HuH-7.5 (cell line): ENCODE measurements around the gene NMU.
"Not testable (repeated sequence)": the region's sequence is repeated elsewhere in the genome, so short reads cannot be mapped to it uniquely, and the experiment has no call there.

ENCODE experiments used
- DNase-seq: peaks from one replicate; pipeline ENCODE4 v3.0.0; 2011; ENCODE audit warnings: low spot score

Gene NMU

DNA sequence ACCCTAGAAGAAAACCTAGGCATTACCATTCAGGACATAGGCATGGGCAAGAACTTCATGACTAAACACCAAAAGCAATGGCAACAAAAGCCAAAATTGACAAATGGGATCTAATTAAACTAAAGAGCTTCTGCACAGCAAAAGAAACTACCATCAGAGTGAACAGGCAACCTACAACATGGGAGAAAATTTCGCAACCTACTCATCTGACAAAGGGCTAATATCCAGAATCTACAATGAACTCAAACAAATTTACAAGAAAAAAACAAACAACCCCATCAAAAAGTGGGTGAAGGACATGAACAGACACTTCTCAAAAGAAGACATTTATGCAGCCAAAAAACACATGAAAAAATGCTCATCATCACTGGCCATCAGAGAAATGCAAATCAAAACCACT, 12.0 kb downstream of the NMU start:
- DNase-seq: not testable (repeated sequence)

DNA sequence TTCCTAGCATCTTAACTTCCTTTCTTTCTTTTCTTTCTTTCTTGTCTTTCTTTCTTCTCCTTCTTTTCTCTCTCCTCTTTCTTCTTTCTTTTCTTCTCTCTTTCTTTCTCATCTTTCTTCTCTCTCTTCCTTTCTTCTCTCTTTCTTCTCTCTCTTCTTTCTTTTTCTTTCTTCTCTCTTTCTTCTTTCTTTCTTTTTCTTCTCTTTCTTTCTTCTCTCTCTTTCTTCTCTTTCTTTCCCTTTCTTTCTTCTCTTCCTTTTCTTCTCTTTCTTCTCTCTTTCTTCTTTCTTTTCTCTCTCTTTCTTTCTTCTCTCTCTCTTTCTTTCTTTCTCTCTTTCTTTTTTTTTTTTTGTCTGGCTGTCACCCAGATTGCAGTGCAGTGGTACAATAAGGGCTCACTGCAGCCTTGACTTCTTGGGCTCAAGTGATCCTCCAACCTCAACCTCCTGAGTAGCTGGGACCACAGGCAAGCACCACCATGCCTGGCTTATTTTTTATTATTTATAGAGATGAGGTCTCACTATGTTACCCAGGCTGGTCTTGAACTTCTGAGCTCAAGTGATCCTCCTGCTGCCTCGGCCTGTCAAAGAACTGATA, 17.5 kb downstream of the NMU start:
- no peak for DNase-seq

DNA sequence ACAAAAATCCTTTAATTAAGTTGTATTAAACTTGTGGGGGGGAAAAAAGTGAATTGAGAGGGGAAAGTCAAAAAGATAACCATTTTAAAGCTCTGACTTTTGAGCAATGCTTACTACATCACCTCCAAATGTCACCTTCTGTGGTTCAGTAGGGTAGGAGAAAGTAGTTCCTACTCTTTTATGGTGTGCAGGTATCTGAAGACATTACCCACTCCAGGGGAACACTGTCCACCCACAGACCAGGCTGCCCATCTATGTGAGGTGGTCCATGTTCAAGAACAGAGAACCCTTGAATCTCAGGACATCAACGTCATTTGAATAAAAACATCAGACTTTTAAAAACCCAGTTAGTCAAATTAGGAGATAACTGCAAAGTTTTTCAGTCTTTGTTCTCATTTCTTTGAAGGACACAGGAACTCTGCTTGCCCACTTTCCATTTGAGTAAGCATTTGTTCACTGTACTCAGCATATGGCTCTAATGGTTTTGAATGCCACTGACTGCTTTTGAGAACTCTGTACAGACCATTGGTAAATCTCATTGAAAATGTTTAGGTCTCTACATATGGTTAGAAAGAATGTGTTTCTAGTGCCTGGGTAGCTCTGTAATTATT, 18.4 kb downstream of the NMU start:
- DNase-seq: no peak

- DNase-seq: no peak
These were observed 21.1 kb downstream of the NMU start for GRCh38 chr4:55615008-55615407.

- no peak for DNase-seq
These were observed 22.5 kb downstream of the NMU start for GRCh38 chr4:55613621-55614020.

- no peak for DNase-seq
These were observed 23.8 kb downstream of the NMU start for GRCh38 chr4:55612341-55612740.

DNA sequence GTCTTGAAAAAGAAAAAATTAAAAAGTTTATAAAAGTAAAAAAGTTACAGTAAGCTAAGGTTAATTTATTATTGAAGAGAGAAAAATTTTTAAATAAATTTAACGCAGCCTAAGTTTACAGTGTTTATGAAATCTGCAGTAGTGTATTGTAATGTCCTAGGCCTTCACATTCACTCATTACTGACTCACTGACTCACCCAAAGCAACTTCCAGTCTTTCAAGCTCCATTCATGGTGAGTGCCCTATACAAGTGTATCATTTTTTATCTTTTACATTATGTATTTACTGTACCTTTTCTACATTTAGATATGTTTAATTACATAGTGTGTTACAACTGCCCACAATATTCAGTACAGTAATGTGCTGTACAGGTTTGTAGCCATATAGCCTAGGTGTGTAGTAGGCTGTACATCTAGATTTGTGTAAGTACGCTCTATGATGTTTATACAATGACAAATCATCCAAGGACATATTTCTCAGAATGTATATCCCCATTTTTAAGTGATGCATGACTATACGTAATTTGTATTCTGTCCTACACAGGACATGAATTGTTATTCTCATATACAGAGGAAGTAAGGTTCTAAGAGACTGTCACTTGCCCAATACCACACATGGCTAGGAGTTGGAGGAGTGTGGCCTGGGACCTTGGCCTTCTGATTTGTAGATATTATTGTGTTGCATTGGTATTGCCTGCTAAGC, 24.6 kb downstream of the NMU start:
- DNase-seq: no peak

DNA sequence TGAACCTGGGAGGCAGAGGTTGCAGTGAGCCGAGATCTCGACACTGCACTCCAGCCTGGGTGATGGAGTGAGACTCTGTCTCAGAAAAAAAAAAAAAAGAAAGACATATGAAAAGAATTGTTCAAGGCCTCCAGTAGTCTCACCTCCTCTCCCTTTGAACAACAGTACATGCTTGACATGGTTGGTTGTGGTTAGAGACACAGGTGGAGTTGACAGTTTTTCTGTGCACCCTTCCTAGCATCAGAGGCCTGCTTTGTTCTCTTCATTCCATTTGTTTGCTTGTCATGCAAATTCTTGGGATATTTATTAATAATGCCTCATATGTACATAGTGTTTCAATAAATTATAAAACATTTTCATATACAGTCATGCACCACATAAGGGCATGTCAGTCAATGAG, 25.7 kb downstream of the NMU start:
- no peak for DNase-seq

- DNase-seq: no peak
These were observed 26.7 kb downstream of the NMU start for GRCh38 chr4:55609393-55609866.

- DNase-seq: no peak
These were observed 27.5 kb downstream of the NMU start for GRCh38 chr4:55608591-55608990.

- DNase-seq: no peak
These were observed 31.1 kb downstream of the NMU start for GRCh38 chr4:55604996-55605395.

DNA sequence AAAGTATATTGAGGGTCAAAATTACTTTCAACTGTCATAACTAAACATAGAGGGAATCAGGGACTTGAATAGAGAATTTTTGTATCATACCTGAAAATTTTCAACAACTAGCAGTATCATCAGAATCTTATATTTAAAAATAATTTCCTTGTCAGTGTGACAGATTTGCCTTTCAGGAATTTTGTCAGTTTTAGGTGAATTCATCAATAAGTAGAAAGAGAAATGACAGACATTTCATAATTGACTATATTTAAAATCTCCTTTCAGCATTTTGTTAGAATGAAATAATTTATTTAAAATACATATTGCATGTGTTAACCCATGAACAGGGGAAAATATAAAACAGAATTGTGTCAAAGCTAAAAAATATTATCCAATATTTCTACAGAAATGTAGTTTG, 35.5 kb downstream of the NMU start:
- no peak for DNase-seq

GRCh38 chr4:55598641-55599040, 37.5 kb downstream of the NMU start:
- DNase-seq: no peak

DNA sequence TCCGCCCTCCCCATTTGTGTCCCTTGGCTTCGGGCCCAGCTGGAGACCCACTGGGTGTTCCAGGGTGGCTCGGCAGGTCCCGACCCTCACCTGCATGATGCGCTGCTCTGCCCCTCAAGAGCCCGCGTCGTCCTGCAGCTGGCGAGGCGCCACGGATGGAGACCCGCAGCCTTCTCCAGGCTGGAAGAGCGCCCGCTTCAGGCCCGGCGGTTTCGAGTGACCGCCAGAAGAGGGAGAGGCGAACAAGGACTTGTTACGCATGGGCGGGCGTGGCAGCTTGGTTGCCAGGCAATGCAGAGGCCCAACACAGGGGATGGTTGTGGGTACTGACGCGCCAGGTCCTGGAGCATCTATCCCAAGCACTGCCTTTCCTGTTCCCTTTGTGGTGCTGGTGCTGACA, 44.1 kb downstream of the NMU start, which contains the start of gene PDCL2:
PDCL2 (minus strand) TSS at position 232 of the 400 bp plus-strand sequence; CDS start at position 96, 136 bp downstream.
- no peak for DNase-seq

GRCh38 chr4:55588160-55588559, 47.9 kb downstream of the NMU start:
- no peak for DNase-seq

- DNase-seq: not testable (repeated sequence)
These were observed 53.3 kb downstream of the NMU start for GRCh38 chr4:55582773-55583172.

- no peak for DNase-seq
These were observed 57.6 kb downstream of the NMU start for GRCh38 chr4:55578341-55579010.

GRCh38 chr4:55575513-55575912, 60.6 kb downstream of the NMU start:
- no peak for DNase-seq

DNA sequence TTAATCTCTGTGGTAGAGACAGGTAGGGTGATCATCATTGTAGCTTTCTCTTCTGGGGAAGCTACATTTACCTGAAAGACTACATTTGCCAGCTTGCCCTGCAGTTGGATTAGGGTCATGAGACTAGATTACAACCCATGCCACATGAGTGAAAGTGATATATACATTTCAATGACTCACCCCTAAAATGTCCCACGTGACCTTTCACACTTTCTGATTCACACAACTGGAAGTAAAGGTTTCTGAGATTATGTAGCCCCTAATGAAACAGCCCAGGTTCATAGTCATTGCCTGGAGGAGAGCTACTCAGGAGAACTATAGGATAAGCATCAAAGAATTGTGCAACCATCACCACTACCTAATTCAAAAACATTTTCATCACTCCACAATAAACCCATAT, 61.8 kb downstream of the NMU start:
- DNase-seq: no peak

GRCh38 chr4:55571806-55572205, 64.3 kb downstream of the NMU start:
- DNase-seq: no peak

DNA sequence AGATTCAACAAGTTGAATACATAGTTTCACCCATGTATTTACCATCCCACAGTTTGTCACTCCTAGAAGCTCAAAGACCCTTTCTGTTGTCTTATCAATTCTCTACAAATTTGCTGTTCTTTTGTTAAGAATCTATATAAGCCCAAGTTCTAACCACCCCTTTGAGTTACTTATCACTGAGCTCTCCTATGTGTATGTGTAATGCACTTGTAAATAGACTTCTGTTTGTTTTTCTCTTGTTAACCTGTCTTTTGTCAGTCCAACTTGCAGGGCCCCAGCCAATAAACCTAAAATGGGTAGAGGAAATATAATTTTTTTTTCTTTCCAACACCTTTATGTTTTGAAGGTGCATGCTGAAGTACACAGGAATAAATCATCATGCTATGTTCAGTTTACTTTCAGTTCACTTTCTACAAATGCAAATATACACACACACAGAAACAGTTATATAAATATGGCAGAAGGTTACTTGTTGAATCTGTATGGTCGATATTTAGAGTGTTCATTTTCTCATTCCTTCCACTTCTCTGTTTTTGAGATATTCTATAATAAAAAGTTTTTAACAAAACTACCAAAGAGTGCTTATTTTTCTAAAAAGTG, 67.1 kb downstream of the NMU start:
- no peak for DNase-seq

GRCh38 chr4:55561889-55562288, 74.2 kb downstream of the NMU start:
- no peak for DNase-seq
